Nephron (organoid): ENCODE data around the gene WDR93.
"Not testable (repeated sequence)": the region's sequence is repeated elsewhere in the genome, so short reads cannot be mapped to it uniquely, and the experiment has no call there.

Experiments used
- H3K27ac Mint-ChIP-seq, 3 experiments: 2 replicates each; pipeline ENCODE4 v1.8.0; 2020; ENCODE audit warnings: mixed read lengths in 3 of 3, mild to moderate bottlenecking in 2 of 3, moderate library complexity in 1 of 3
- H3K27me3 Mint-ChIP-seq: 2 replicates; pipeline ENCODE4 v1.8.0; 2021; ENCODE audit warnings: low read depth, mild to moderate bottlenecking, moderate library complexity, mixed read lengths
- H3K36me3 Mint-ChIP-seq: 2 replicates; pipeline ENCODE4 v1.8.0; 2020; ENCODE audit warnings: low read depth, mixed read lengths
- H3K4me1 Mint-ChIP-seq: 2 replicates; pipeline ENCODE4 v1.8.0; 2020; ENCODE audit warnings: mixed read lengths
- H3K4me3 Mint-ChIP-seq, 3 experiments: 2 replicates each; pipeline ENCODE4 v1.8.0; 2020; ENCODE audit warnings: mild to moderate bottlenecking in 3 of 3, mixed read lengths in 3 of 3, moderate library complexity in 2 of 3
- H3K9me3 Mint-ChIP-seq: 2 replicates; pipeline ENCODE4 v1.8.0; 2020; ENCODE audit warnings: mixed read lengths
- TF ChIP-seq, protein P1 (sequence below), 3 experiments: fragments of 200-600 bp; sonication (generic); IDR thresholded peaks; one replicate each; pipeline ENCODE4 v1.5.0; 2021; ENCODE audit warnings: antibody characterized with exemption in 3 of 3; ENCODE audit not compliant: unreplicated experiment in 3 of 3

Gene WDR93

DNA sequence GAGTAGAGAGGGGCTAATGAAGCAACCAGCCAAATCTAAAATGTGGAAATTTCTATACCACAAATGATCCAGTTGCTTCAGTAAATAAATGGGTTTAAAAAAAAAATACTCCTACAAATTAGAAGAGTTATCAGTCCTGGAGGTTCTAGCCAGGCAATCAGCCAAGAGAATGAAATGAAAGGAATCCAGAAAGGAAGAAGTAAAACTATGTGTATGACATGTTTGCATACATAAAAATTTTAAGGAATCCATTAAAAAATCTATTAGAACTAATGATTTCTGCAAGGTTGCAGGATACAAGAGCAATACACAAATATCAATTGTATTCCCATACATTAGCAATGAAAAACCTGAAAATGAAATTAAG lies 95.1 kb downstream of the WDR93 start:
- peaks cover 15% of the 10 kb centered on the region for H3K27me3 Mint-ChIP-seq
- H3K9me3 Mint-ChIP-seq: peaks cover 18% of the 10 kb centered on the region
- peaks cover 4% of the 10 kb centered on the region for H3K4me1 Mint-ChIP-seq
- peaks cover 17% of the 10 kb centered on the region for H3K36me3 Mint-ChIP-seq
- peak overlapping the region in 1 of 3 experiments; percentile 7 for H3K27ac Mint-ChIP-seq
- no peak overlapping the region for H3K4me3 Mint-ChIP-seq
- TF ChIP-seq, protein P1, sequence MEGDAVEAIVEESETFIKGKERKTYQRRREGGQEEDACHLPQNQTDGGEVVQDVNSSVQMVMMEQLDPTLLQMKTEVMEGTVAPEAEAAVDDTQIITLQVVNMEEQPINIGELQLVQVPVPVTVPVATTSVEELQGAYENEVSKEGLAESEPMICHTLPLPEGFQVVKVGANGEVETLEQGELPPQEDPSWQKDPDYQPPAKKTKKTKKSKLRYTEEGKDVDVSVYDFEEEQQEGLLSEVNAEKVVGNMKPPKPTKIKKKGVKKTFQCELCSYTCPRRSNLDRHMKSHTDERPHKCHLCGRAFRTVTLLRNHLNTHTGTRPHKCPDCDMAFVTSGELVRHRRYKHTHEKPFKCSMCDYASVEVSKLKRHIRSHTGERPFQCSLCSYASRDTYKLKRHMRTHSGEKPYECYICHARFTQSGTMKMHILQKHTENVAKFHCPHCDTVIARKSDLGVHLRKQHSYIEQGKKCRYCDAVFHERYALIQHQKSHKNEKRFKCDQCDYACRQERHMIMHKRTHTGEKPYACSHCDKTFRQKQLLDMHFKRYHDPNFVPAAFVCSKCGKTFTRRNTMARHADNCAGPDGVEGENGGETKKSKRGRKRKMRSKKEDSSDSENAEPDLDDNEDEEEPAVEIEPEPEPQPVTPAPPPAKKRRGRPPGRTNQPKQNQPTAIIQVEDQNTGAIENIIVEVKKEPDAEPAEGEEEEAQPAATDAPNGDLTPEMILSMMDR (IDR thresholded peaks at IDR 0.05; ENCODE audit: unreplicated experiment in 3 of 3): no peak

DNA sequence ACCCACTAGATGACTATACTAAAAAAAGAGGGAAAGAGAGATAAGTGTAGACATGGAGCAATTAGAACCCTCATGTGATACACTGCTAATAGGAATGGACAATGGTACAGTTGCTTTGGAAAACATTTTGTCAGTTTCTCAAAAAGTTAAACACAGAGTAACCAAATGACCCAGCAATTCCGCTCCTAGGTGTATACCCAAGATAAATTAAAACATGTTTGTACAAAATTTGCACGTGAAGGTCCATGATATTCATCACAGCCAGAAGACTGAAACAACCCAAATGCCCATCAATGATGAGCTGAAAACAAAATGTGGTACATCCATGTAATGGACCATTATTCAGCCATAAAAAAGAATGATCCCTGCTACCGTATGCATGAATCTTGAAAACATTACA lies 97.3 kb downstream of the WDR93 start:
- H3K27me3 Mint-ChIP-seq: peaks cover 9% of the 10 kb centered on the region
- no peak overlapping the region for H3K27ac Mint-ChIP-seq
- H3K4me3 Mint-ChIP-seq: no peak overlapping the region
- H3K9me3 Mint-ChIP-seq: peaks cover 18% of the 10 kb centered on the region
- peaks cover 3% of the 10 kb centered on the region for H3K4me1 Mint-ChIP-seq
- TF ChIP-seq, protein P1 (IDR thresholded peaks at IDR 0.05; ENCODE audit: unreplicated experiment in 3 of 3): no peak
- H3K36me3 Mint-ChIP-seq: peaks cover 17% of the 10 kb centered on the region

DNA sequence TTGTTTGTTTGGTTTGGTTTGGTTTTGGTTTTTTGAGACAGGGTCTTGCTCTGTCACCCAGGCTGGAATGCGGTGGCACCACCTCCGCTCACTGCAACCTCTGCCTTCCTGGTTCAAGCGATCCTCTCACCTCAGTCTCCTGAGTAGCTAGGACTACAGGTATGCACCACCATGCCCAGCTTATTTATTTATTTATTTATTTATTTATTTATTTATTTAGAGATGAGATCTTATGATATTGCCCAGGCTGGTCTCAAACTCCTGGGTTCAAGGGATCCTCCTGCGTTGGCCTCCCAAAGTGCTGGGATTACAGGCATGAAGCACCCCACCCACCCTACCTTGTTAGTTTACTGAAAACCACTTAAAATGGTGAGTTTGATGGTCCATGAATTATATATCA lies 98.0 kb downstream of the WDR93 start:
- H3K27ac Mint-ChIP-seq, H3K4me3 Mint-ChIP-seq, H3K27me3 Mint-ChIP-seq, H3K4me1 Mint-ChIP-seq: not testable (repeated sequence)
- peaks cover 18% of the 10 kb centered on the region for H3K9me3 Mint-ChIP-seq
- peaks cover 17% of the 10 kb centered on the region for H3K36me3 Mint-ChIP-seq

DNA sequence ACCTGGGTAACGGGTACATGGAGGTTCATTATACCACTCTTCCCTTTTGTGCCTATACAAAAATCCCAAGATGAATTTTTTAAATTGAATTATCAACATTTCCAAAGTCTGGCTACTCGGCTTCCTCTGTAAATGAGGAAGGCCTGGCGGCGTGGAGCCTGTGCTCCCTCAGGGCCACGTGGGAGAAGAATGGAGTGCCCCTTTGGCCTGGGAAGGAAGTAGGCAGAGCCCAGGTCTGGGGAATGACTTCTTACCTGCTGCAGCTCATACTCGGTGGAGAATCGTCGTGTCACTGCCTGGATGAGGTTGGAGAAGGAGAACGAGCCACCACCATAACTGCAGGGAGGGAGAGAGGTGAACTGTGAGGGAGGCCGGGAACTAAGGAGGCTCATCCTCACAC lies 99.6 kb downstream of the WDR93 start:
- Mint-ChIP-seq H3K27me3 (peaks cover 4% of the 10 kb centered on the region), H3K27ac (no peak overlapping the region), H3K4me1 (peaks cover 6% of the 10 kb centered on the region), H3K9me3 (peaks cover 22% of the 10 kb centered on the region), H3K36me3 (peaks cover 20% of the 10 kb centered on the region), H3K4me3 (no peak overlapping the region)
- TF ChIP-seq, protein P1 (IDR thresholded peaks at IDR 0.05; ENCODE audit: unreplicated experiment in 3 of 3): no peak

DNA sequence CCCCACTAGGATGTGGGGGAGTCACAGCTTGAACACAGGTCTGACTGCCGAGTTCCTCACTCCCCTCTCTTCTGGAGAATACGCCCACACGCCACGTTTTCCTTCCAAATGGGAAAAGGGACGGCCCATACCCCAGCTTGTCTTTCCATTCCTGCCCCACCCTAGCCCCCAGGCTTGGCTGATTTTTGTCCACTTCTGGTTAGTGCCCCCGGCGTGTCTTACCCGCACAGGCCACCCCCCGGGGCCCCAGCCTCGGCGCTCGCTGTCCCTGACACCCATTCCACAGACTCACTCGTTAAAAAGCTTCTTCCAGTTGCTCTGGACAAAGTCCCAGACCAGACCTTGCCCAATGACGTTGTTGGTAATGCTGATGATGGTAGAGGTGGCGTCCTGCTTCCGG lies 100.0 kb downstream of the WDR93 start:
- peaks cover 11% of the 10 kb centered on the region for H3K4me1 Mint-ChIP-seq
- peaks cover 4% of the 10 kb centered on the region for H3K27me3 Mint-ChIP-seq
- H3K36me3 Mint-ChIP-seq: peaks cover 17% of the 10 kb centered on the region
- H3K27ac Mint-ChIP-seq: no peak overlapping the region
- no peak overlapping the region for H3K4me3 Mint-ChIP-seq
- TF ChIP-seq, protein P1 (IDR thresholded peaks at IDR 0.05; ENCODE audit: unreplicated experiment in 3 of 3): no peak
- peaks cover 20% of the 10 kb centered on the region for H3K9me3 Mint-ChIP-seq

DNA sequence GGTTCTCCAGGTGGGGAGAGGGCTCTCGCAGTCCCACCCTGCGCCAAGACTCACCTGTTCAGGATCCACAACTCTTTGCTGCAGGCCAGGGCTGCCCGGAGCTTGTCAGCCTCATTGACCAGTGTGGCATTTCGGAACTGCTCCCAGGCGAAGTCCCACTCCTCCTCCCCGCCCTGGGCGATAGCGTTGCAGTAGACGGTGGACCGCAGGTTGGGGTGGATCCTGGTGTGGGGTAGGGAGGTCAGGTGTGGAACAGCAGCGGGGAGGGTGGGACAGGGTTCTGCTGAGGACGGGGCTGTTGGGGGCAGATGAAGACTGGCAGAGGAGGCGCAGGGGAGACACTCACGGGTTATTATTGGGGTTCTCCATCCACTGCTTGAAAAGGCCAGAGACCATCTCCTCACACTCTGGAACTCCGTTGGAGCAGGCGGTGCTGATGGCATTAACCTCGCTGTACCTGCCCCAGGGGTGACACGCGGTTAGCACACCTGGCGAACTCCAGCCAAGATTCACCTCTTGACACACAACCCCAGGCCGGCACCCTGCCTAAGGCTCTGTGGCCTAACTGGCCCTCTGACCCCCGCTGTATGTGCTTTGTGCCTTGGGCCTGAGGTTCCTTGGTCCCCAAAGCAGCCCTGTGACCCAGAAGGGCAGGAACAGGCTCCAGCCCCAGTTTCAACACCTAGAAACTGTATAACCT lies 101.6 kb downstream of the WDR93 start:
- peaks cover 12% of the 10 kb centered on the region for H3K4me1 Mint-ChIP-seq
- TF ChIP-seq, protein P1 (IDR thresholded peaks at IDR 0.05; ENCODE audit: unreplicated experiment in 3 of 3): no peak
- peaks cover 4% of the 10 kb centered on the region for H3K27me3 Mint-ChIP-seq
- H3K27ac Mint-ChIP-seq: no peak overlapping the region
- H3K36me3 Mint-ChIP-seq: peaks cover 15% of the 10 kb centered on the region
- peaks cover 20% of the 10 kb centered on the region for H3K9me3 Mint-ChIP-seq
- no peak overlapping the region for H3K4me3 Mint-ChIP-seq
